IMR-90 (cell line): ENCODE measurements around the gene ZNF318.

ENCODE experiments used
- CEBPB ChIP-seq: IDR thresholded peaks from 2 replicates; pipeline ENCODE4 v1.6.1; 2012; ENCODE audit warnings: low read depth, low read length, improper control_type of control experiment
- CTCF ChIP-seq: conservative IDR thresholded peaks from 2 replicates; pipeline ENCODE4 v1.5.1; 2012; ENCODE audit warnings: mild to moderate bottlenecking, low read depth, low read length, improper control_type of control experiment
- ELK1 ChIP-seq: fragments of 150-350 bp; IDR thresholded peaks from 2 replicates; pipeline ENCODE4 v1.6.1; 2016; ENCODE audit warnings: low read depth, mild to moderate bottlenecking, low read length, moderate library complexity, borderline replicate concordance
- FOS ChIP-seq: fragments of 150-350 bp; IDR thresholded peaks from 2 replicates; pipeline ENCODE4 v1.6.1; 2016; ENCODE audit warnings: low read depth, low read length
- MAFK ChIP-seq: IDR thresholded peaks from 2 replicates; pipeline ENCODE4 v1.6.1; 2012; ENCODE audit warnings: low read depth, low read length, improper control_type of control experiment
- MAZ ChIP-seq: IDR thresholded peaks from 2 replicates; pipeline ENCODE4 v1.6.1; 2012; ENCODE audit warnings: low read depth, mild to moderate bottlenecking, low read length, improper control_type of control experiment, moderate library complexity, borderline replicate concordance
- MXI1 ChIP-seq: IDR thresholded peaks from 2 replicates; pipeline ENCODE4 v1.6.1; 2012; ENCODE audit warnings: low read depth, mild to moderate bottlenecking, low read length, moderate library complexity, borderline replicate concordance
- NFE2L2 ChIP-seq: fragments of 150-350 bp; IDR thresholded peaks from 2 replicates; pipeline ENCODE4 v1.6.1; 2016; ENCODE audit warnings: low read depth, mild to moderate bottlenecking, low read length
- POLR2A ChIP-seq: IDR thresholded peaks from 2 replicates; pipeline ENCODE4 v1.6.1; 2012; ENCODE audit warnings: mild to moderate bottlenecking, low read depth, low read length
- RFX5 ChIP-seq: IDR thresholded peaks from 2 replicates; pipeline ENCODE4 v1.8.0; 2012; ENCODE audit warnings: low read depth, mild to moderate bottlenecking, low read length, moderate library complexity
- SMC3 ChIP-seq: fragments of 150-350 bp; IDR thresholded peaks from 2 replicates; pipeline ENCODE4 v1.6.1; 2016; ENCODE audit warnings: low read depth, mild to moderate bottlenecking, antibody characterized with exemption, low read length, moderate library complexity
- USF2 ChIP-seq: fragments of 150-350 bp; IDR thresholded peaks from 2 replicates; pipeline ENCODE4 v1.6.1; 2017; ENCODE audit warnings: mild to moderate bottlenecking, antibody characterized with exemption, low read length, low read depth

GRCh38 chr6:43295456-43295855 lies 74.0 kb downstream of the ZNF318 start:
- no peak for TF ChIP-seq CTCF
- TF ChIP-seq MAFK, result no peak
- TF ChIP-seq POLR2A, result no peak
- no peak for TF ChIP-seq SMC3
- no peak for TF ChIP-seq RFX5
- TF ChIP-seq ELK1, result no peak
- no peak for TF ChIP-seq CEBPB
- no peak for TF ChIP-seq FOS
- no peak for TF ChIP-seq MXI1
- TF ChIP-seq MAZ, result no peak
- TF ChIP-seq NFE2L2, result no peak
- no peak for TF ChIP-seq USF2
